ENCODE data around the gene IL1RN.

IL1RN gene

DNA sequence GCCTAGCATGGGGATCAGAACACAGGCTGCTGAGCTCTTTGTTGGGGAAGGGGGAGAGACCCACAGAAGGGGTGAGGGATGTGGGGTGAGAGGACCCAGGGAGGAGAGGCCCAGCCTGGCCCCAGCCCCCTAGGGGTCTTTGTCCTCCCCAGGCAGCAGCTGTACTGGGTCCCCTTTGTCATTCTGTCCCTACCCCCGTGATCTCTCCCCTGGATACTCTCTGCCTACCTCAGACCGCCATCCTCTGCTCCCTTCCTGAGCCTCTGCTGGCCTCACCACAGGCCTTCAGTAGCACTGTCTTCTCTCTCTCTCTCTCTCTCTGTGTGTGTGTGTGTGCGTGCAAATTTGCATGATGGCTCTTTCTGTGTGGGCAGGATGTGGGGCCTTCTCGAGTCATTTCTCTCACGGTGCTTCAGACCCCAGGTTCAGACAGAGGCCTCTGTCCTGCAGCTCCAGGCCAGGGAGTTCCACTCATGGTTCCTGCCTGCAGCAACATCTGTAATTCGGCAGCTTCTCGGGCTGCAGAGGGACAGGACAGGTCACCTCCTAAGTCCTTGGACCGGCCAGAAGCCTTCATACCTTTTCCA, 47.7 kb downstream of the IL1RN start:
- DNase-seq, result peak; percentile 44

DNA sequence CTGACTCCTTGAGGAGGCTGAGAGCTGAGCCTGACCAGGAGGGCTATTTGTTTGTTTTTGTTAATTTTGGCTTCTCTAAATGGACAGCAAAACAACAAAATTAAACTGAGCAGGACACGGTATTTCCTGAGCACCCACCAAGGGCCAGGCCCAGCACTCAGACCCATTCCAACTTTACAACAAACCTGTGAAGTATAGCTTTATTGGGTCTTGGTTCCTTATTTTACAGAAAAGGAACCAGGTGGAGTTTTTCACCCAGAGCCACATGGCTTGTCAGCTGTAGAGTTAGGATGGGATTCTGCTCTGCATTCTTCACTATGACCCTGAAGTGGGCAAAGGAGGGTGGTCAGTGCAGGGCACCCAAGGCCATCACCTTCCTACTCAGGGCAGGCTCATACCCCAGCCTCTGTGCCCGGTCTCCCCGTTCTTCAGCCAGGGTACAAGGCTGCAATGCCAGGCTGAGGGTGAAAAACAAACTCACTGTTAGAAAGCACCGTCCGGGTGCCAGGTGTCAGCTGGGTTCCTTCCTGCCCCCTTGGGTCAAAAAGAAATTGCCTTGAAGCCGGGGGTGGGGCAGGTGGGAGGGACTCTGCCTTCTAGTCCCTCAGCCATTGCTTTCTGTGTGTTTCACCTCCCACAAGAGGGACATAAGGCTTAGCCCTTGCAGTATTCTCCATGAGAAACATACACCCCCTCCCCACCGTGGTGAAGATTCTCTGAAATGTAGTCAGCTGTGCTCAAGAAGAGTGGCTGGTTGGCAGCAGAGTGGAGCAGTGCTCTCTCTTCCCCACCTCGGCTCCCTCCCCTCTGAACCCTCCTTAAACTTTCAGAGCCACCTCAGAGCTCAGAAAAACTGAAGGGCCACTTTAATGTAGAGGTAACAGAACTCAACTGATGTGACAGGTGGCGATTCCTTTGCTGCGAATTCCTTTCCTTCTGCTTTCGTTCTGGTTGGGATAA, 48.6 kb downstream of the IL1RN start:
- no peak for DNase-seq

DNA sequence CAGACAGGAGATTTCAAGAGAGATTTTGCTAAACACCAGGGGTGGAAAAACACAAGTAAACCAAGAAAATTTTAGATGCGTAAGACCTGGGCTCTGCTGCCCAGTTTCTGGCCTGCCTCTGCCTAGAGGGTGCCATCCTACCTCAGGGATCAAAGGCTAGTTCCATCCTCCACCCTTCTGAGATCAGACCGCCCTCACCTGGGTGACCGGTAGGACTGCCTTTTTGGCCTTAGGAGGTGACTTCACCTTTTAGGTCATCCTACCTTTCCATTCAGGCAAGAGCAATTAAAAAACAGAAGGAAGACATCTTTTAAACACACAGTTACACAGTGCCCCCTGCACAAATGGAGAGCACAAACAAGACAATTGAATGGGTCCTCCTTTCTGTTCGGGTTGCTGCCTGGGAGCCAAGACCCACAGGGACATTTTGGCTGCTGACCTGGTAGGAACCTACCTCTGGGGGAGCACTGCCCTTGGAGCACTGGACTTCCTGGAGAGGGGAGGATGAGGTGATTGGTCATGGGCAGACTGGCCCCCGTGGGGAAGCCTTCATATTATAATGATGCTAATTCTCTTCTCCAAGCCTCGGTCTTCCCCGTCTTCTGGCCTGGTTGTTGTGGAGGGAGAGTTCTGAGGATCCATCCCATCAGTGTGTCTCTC, 49.4 kb downstream of the IL1RN start:
- no peak for DNase-seq

DNA sequence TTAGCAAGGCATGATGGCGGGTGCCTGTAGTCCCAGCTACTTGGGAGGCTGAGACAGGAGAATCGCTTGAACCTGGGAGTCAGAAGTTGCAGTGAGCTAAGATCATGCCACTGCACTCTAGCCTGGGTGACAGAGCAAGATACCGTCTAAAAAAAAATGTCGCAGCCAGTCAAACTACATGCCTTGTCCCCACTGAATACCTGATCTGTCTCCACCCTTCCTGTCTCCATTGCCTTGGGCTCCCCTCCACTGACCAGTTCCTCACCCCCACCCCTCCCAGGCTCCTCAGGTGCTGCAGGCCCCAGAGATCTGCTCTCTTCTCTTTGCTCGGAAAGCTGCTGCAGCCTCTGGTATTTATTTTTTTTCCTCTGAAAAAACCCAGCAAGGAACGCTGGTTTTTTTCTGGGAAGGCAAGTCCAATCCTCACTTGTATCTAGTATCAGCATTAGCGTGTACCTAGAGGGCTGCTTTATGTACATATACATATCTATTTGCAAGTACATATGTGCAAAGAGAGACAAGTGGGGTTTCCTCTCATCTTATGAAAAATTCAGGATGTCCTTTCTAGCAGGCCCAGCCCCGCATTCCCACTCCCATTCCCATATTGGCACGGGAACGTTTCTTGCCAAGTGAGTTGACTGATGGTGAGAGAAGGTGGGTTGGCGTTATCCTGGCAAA, 50.8 kb downstream of the IL1RN start:
- no peak for DNase-seq

DNA sequence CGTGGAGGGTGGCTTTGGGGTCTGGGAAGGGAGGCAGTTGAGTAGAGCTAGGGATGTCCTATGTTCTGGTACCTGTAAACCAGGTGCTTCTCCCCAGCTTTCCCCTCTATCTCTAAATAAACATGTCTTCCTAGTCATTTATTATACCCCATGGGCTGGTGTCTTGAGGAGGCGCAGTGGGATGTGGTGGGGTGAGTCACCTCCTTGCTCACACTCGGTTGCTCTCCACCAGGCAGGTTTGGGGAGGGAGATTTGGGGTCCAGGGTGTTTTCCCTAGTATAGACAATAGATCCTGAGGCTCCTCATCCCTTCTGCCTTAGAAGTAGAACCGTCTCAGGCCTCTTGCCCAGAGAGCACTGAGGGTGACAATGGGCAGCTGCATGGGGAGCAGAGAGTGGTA, 51.5 kb downstream of the IL1RN start:
- DNase-seq, result peak; percentile 27

DNA sequence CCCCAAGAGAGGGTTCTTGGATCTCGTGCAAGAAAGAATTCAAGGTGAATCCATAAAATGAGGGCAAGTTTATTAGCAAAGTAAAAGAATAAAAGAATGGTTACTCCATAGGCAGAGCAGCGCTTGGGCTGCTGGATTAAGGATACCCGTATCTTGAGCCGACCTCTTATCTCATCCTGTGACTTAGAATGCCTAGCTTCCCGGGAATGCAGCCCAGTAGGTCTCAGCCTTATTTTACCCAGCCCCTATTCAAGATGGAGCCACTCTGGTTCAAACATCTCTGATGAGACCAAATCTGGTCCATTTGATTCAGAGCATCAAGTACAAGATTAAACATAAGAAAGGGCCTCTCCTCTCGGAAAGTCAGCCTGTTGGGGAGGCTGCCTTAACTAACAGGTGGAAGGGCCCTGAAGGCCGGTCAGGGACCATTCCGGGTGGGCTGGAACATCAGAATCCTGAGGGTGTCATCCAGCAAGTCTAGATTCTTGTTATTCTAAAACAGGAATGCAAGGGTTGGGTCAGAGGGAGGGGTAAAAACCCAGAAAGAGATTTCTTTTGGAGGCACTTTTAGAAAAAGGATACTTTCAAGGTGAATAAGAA, 52.1 kb downstream of the IL1RN start:
- no peak for DNase-seq

DNA sequence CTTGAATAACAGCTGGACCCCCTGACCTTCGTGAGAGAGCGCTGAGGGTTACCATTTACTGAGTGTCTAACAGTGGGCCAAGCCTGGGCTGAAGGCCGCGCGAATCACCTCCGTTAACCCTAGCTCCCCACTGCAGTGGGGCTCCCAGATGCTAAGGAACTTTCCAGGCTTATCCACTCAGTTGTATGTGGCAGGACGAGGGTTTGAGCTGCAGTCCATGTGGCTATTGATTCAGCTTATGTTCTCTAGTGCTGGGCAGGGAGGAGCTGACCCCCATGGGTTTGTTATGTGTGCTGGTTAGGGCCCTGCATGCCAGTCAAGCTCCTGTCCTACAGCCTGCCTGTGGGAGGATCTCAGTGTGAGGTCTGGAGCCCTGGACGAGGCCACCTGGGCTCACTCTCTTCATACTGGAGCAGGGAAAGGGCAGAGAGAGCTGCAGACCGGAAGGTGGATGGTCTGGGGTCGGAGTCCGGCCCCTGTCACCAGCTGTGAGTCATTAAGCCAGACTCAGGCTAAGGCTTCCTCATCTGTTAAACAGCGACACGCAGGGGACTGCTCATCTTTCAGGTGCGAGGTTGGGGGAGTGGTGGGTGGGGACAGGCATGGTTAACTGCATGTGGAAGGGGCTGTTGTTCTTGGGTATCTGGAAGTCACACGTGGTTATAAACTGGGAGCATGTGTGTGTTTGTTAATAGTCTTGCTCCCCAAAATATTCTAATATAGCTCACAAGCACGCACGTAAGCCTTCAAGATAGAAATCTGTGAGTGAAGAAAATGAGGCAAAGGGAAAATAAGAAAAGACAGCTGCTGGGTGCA, 52.9 kb downstream of the IL1RN start:
- DNase-seq, result no peak

DNA sequence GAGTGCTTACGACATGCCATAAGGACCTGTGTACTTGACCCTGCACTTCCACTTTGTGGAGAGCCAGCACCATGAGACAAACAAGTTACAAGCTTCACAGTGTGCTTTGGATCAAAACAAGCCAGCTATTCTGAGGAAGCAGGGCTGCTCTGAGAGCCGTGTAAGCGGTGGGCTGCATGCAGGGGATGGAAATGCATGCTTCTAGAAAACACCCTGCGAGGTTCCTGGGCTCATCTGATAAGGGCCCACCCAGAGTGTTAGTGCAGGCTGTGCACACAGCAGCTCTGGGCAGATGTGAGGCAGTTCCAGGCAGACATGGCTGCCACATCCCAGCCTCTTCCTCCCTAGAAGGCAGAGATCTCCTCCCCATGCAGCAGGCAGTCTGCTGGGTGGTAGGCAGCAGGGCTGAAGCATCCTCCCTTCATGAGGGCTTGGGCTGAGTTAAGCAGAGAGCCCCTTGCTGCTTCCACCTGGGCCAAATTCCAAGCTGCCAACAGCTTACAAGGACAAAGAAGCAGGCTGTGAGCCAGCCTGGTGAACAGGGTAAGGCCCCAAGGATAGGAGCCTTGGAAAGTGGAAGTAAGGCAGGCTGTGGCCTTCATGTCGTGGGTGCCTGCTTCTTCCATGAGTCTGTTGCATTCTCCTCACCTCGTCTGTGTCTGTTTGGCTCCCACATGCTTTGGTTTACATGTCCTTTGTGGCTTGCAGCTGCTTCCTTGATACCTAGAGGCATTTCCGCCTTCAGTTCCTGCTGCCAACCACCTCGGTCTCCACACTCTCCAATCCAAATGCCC, 54.1 kb downstream of the IL1RN start:
- DNase-seq, result no peak

DNA sequence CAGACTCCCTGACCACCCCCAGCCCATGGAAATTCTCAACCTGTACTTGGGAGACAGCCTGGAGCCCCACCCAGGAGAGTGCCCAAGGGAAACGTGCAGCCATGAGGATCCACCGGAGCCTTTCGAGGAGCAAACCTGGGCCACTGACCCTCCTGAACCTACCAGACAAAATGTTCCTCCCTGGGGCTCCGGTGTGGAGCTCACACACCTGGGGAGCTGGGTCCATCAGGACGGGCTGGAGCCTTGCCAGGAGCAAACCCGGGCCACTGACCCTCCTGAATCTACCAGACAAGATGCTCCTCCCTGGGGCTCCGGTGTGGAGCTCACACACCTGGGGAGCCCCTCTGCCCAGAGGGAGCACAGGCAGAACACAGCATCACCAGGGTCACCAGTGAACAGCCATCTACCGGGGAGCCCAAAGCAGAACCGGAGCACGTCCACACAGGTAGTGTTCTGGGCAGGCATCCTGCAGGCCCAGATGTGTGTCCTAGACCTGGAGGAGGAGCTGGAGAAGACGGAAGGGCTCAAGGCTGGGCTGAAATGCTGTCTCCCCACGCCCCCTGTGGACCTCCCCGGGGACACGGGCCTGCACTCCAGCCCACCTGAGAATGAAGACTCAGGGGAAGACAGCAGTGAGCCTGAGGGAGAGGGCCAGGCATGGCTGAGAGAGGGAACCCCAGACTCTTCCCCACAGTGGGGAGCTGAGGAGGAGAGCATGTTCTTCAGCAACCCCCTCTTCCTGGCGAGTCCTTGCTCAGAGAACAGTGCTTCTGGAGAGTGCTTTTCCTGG, 55.3 kb downstream of the IL1RN start:
- no peak for DNase-seq

DNA sequence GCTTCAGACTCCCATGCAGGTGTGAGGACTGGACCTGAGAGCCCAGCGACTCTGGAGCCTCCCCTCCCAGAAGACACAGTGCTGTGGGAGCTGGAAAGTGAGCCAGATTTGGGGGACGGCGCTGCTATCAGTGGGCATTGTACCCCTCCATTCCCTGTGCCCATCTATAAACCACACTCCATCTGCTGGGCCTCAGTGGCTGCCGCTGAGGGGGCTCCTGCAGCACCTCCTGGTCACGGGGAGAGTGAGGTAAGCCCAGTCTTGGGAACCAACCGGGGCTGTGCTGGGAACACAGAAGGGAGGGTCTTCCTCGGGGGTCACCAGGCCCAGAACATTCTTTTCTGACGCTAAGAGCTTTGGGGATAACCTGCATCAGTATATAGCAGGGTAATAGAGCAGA, 55.9 kb downstream of the IL1RN start:
- no peak for DNase-seq

Data from T-helper 9 cell (primary cell).